Islet of Langerhans (tissue), 1 donor: Measurements from ENCODE around the gene SFT2D1.
"Not testable (repeated sequence)": the region's sequence is repeated elsewhere in the genome, so short reads cannot be mapped to it uniquely, and the experiment has no call there.

Source experiments
- FAIRE-seq: peaks from one replicate; lab custom pipeline; 2011; peaks lifted over from hg19 to GRCh38; lab: Jason Lieb, UNC

SFT2D1 gene

DNA sequence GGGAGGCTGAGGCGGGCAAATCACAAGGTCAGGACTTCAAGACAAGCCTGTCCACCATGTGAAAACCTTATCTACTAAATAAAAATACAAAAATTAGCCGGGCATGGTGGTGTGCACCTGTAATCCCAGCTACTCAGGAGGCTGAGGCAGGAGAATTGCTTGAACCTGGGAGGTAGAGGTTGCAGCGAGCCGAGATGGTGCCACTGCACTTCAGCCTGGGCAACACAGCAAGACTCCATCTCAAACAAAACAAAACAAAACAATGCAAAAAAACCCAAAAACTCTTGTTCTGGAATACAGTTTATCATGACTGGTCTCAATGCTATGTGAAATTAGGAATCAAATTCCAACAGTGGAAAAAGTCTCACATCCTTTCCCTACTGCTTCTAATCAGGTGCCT lies 20.1 kb upstream of the SFT2D1 start:
- not testable (repeated sequence) for FAIRE-seq

DNA sequence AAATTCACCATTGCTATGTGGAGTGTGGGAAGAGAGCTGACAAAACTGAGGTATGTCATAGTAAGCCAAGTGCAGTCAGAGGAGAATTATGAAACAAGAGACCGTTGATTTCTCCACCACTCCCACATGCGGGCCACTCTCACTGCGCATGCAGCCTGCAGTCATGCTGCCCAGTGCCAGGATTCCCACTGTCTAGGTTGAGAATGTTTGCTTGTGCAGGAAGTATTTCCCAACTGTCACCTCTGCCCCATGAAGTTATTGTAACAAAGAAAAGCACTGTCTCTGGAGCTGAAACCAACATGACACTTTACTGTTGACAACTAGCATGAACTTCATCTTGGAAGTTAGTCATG lies 18.7 kb upstream of the SFT2D1 start:
- no peak for FAIRE-seq

- no peak for FAIRE-seq
Observed at GRCh38 chr6:166360243-166361076, 18.1 kb upstream of the SFT2D1 start.

DNA sequence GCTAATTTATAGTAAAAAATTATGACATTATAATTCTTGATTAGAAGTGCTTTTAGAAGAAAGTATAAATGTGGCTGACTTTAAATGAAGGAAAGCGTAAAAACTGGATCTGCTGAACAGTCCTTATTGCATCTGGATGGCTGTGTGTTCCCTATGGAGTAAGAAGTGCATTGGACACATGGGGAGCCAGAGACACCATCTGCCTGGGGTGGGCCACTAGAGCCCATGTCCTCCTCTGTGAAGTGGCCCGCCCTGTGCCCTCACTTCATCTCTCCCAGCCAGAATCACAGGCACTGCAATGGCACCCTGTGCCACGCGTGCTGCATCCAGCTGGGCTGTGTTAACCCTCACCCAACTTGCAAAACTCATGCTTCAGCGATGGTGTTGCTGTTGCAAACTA lies 13.2 kb upstream of the SFT2D1 start:
- FAIRE-seq: no peak

GRCh38 chr6:166354965-166355364 lies 12.6 kb upstream of the SFT2D1 start:
- FAIRE-seq: no peak

GRCh38 chr6:166354143-166354542 lies 11.8 kb upstream of the SFT2D1 start:
- no peak for FAIRE-seq

DNA sequence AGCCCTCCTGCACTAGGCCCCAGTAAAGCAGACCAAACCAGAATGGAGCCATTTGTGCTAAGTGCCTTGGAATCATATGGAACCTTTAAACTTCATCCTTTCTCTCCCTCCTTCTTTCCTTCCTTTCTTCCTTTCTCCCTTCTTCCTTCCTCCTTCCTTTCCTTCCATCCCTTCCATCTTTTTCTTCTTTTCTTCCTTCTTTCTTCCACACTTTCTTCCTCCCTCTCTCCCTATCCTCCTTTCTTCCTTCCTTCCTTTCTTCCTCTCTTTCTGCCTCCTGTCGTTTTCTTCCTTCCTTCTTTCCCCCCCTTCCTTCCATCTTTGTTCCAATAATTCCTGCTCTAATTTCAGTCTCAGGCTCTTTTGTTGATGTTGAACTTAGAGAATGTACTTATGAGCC lies 11.2 kb upstream of the SFT2D1 start:
- no peak for FAIRE-seq

DNA sequence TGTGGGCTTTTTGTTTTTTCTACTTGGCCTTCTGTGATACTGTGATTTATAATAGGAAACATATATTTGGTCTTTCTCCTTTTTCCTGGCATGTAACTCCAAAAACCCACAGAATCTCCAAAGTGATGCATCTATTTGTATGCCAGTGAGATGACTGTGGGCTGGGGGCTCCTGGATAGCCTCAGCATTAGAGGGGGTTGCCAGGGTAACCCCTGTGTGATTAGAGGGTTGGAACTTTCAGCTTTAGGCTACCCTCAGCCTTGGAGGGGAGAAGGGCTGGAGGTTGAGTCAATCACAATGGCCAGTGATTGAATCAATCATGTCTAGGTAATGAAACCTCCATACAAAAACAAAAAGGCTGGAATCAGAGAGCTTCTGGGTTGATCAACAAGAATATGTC lies 10.6 kb upstream of the SFT2D1 start:
- FAIRE-seq: no peak

DNA sequence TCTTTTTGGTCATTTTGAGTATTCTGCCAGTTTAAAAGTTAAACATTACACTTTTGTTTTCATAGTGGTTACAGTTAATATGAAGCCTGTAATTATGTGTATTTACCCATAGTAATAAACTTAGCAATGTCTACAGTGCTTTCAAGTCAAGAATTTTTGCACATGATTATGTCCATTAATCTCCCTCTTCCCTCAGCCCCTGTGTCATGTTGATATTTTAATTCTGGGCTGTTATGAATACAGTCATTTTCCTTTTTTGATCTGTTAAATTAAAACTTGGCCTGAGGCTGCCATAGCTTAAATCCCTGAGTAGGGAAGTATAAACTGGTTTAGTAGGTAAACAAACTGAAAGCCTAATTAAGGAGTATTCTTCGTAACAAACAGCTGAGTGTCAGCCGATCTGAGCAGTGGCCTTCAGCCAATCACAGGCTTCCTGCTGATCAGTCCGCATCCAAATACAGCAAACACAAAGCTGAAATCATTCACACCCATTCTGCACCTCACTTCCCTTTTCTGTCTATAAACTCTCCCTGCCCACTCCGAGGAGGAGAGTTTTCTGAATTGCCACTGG lies 9.5 kb upstream of the SFT2D1 start:
- FAIRE-seq: no peak

- no peak for FAIRE-seq
Observed at GRCh38 chr6:166348305-166348949, 6.1 kb upstream of the SFT2D1 start.

DNA sequence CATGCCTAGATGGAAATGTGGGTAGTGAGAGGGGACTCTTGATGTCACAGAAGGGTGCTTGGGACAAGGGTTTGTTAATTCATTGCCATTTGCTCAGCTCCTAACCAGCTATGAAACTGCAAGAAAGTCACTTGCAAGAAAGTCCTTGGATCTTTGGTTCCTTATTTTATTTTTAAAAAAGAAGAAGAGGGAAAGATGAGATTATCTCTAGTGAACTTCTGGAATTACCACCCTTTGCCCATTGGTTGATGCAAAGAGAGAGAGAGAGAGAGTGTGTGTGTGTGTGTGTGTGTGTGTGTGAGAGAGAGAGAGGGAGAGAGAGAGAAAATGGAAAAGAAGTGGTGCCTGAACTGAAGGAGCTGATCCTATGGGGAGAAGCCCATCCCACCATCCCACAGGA lies 4.6 kb upstream of the SFT2D1 start:
- no peak for FAIRE-seq

DNA sequence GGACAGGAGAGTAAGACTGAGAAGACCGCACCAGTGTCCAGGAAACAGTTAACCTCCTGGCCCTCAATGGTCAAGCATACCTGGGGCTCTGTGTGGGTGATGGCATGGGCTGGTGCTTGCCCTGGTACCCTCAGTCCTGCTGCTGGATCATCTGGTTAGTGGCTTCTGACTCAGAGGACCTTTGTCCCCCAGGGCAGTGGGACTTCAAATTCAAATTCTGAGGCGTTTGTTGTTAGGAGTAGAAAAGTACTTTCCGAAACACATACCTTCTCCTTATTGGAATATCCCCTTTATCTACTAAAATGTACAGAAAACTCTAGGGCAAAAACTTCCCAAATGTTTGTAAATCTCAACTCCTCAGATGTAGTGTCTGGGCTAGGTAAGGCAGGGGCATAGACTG lies 4.1 kb upstream of the SFT2D1 start:
- FAIRE-seq: no peak

DNA sequence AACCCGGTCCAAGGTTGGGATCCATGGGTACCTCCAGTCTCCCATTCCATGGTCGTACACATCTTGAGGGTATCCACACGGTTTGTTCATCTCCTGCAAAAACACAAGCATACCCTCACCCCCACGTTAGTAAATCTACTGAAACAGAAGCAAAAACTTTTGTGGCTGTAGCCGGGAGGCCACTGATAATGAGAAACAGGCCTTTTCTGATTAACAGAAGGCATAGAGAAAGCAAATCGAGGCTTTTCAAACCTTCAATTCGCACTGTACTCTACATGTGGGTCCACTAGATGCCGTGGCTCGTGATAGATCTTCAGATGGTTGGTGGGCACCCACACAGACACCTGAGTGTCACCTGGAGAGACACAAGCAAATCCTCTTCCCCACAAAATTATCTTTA lies 3.3 kb upstream of the SFT2D1 start:
- not testable (repeated sequence) for FAIRE-seq

- FAIRE-seq: not testable (repeated sequence)
Observed at GRCh38 chr6:166344921-166345320, 2.6 kb upstream of the SFT2D1 start.

DNA sequence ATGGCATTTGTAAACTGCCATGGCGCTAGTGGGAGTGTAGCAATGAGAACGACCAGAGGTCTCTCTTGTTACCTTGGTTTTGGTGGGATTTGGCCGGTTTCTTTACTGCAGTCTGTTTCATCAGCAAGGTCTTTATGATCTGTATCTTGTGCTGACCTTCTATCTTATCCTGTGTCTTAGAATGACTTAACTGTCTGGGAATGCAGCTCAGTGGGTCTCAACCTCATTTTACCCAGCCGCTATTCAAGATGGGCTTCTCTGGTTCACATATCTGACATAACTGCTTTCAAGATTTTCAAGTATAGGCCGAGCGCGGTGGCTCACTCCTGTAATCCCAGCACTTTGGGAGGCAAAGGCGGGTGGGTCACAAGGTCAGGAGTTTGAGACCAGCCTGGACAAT lies 1.9 kb upstream of the SFT2D1 start:
- no peak for FAIRE-seq

GRCh38 chr6:166343150-166343487 lies 774 bp upstream of the SFT2D1 start:
- no peak for FAIRE-seq

DNA sequence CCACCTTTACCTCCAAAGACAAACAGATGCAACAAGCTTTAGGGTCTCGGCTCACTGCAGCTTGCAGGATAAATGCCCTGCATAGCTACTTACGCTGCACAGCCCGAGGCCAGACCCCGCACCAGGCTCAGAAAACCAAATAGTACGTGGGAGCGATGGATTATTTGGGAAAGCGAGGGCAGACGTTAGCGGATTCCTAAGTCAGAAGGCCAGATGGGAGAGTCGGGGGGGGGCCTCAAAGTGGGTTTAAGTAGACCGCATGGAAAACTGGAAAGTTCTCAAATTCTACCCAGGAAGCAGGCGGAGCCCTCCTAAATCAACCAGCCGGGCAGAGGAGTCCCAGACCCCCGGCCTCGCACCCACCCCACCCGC lies 382 bp downstream of the SFT2D1 start:
- FAIRE-seq: no peak

DNA sequence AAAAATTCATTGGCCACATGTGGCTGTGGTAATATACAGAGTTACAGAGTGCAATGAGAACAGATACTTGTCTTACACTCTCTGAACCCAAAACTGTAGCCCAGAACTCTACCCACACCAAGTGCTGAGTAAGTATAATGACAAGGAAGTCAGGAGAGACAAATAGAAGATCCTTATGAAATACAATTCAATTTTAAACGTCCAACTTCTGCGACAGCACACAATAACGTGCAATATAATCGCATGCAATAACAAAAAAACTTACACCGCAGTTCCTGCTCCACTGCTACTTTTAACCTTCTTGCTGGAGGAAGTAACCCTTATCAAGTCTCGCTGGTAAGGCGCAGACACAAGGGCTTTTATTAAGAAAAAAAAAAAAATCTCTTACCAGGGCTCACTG lies 881 bp downstream of the SFT2D1 start:
- FAIRE-seq: no peak

DNA sequence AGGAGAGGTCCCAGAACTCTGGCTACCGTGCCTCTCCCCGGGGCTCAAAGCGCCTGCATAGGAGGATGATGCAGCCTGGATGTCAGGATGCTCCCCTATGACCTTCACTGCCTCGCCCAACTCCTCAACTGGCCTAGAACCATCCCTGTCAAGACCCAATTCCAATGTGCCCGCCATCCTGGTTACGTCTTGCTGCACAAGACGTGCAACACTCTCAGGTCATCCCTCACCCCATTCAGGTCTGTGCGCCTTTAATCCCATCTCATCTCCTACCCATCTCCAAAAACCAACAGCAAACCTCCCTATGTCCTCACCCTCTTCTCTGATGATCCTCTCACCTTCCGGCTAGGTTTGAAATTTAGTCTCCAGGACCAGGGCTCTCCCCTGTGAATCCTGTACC lies 3.5 kb downstream of the SFT2D1 start:
- no peak for FAIRE-seq

GRCh38 chr6:166336847-166337246 lies 5.5 kb downstream of the SFT2D1 start:
- FAIRE-seq: no peak

DNA sequence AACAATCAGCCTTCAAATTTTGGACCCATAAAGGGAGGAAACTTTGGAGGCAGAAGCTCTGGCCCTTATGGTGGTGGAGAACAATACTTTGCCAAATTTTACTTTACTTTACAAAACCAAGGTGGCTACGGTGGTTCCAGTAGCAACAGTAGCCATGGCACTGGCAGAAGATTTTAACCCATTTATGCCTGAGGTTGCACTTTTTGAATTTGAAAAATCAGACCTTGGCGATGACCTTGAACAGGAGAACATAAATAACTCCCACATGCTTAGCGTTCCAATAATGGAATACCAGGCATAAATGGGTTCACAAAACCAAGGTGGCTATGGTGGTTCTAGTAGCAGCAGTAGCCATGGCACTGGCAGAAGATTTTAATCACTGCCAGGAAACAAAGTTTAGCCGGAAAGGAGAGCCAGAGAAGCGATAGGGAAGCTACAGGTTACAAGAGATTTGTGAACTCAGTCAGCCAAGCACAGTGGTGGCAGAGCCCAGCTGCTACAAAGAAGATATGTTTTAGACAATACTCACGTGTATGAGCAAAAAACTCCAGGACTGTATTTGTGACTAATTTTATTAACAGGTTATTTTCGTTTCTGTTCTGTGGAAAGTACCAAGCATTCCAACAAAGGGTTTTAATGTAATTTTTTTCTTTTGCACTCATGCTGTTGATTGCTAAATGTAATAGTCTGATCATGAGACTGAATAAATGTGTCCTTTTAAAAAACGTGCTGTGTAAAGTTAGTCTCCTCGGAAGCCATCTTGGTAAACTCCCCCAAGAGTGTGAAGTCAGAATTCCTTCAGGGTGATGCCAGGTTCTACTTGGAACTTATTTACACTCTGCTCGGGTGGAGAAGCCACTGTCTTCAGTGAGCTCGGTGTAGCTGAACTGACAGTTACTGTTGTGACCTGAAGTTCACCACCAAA lies 6.7 kb downstream of the SFT2D1 start:
- no peak for FAIRE-seq

DNA sequence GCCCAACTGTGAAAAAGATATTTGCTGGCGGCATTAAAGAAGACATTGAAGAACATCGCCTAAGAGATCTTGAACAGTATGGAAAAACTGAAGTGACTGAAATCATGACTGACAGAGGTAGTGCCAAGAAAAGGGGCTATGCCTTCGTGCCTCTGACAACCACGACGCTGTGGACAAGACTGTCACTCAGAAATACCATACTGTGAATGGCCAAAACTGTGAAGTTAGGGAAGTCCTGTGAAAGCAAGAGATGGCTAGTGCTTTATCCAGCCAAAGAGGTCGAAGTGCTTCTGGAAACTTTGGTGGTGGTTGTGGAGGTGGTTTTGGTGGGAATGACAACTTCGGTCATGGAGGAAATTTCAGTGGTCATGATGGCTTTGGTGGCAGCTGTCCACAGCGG lies 7.5 kb downstream of the SFT2D1 start:
- no peak for FAIRE-seq
